MM.1S (cell line): Measurements from ENCODE around the gene MNS1.
"Not testable (repeated sequence)": the region's sequence is repeated elsewhere in the genome, so short reads cannot be mapped to it uniquely, and the experiment has no call there.

ENCODE experiments used
- DNase-seq: peaks from one replicate; pipeline ENCODE4 v3.0.0-alpha.2; 2015
- H2AFZ ChIP-seq: fragments of 300-600 bp; sonication (generic); 2 replicates; pipeline ENCODE4 v1.6.0; 2016; ENCODE audit warnings: antibody characterized with exemption, low read length
- H3F3A ChIP-seq: fragments of 300-600 bp; sonication (generic); 2 replicates; pipeline ENCODE4 v1.6.1; 2016; ENCODE audit warnings: mild to moderate bottlenecking, antibody characterized with exemption, low read length, moderate library complexity, mixed read lengths; ENCODE audit not compliant: insufficient read depth
- H3K27ac ChIP-seq: fragments of 300-600 bp; sonication (generic); 2 replicates; pipeline ENCODE4 v1.5.1; 2016; ENCODE audit warnings: mild to moderate bottlenecking, low read length
- H3K27me3 ChIP-seq: fragments of 300-600 bp; sonication (generic); replicated peaks from 2 replicates; pipeline ENCODE4 v1.6.0; 2016; ENCODE audit warnings: low read length; ENCODE audit not compliant: insufficient read depth
- H3K36me3 ChIP-seq: fragments of 300-600 bp; sonication (generic); replicated peaks from 2 replicates; pipeline ENCODE4 v1.6.1; 2016; ENCODE audit warnings: mild to moderate bottlenecking, low read length, mixed read lengths; ENCODE audit not compliant: insufficient read depth
- H3K4me1 ChIP-seq: fragments of 300-600 bp; sonication (generic); 2 replicates; pipeline ENCODE4 v1.6.1; 2016; ENCODE audit warnings: low read length, mixed read lengths
- H3K4me2 ChIP-seq: fragments of 300-600 bp; sonication (generic); 2 replicates; pipeline ENCODE4 v1.6.0; 2016; ENCODE audit warnings: low read depth, low read length
- H3K4me3 ChIP-seq: fragments of 300-600 bp; sonication (generic); 2 replicates; pipeline ENCODE4 v1.5.1; 2016; ENCODE audit warnings: low read length, mixed read lengths
- H3K79me2 ChIP-seq: fragments of 300-600 bp; sonication (generic); 2 replicates; pipeline ENCODE4 v1.6.1; 2016; ENCODE audit warnings: mixed run types, low read length, mixed read lengths
- H3K9ac ChIP-seq: fragments of 300-600 bp; sonication (generic); 2 replicates; pipeline ENCODE4 v1.6.1; 2016; ENCODE audit warnings: low read length, mixed read lengths
- H3K9me2 ChIP-seq: fragments of 300-600 bp; sonication (generic); replicated peaks from 2 replicates; pipeline ENCODE4 v1.6.1; 2016; ENCODE audit warnings: mild to moderate bottlenecking, low read length, mixed read lengths; ENCODE audit not compliant: insufficient read depth
- H3K9me3 ChIP-seq: fragments of 300-600 bp; sonication (generic); replicated peaks from 2 replicates; pipeline ENCODE4 v1.6.1; 2016; ENCODE audit warnings: mild to moderate bottlenecking, low read length, mixed read lengths; ENCODE audit not compliant: insufficient read depth
- H4K20me1 ChIP-seq: fragments of 300-600 bp; sonication (generic); 2 replicates; pipeline ENCODE4 v1.6.1; 2016; ENCODE audit warnings: mild to moderate bottlenecking, low read length, moderate library complexity, mixed read lengths; ENCODE audit not compliant: insufficient read depth
- EZH2 ChIP-seq: fragments of 300-600 bp; sonication (generic); optimal IDR thresholded peaks from 2 replicates; pipeline ENCODE3; 2017; ENCODE audit warnings: low read depth, mild to moderate bottlenecking, antibody characterized with exemption, low read length, mixed read lengths
- EZH2phosphoT487 ChIP-seq: fragments of 300-600 bp; sonication (generic); IDR thresholded peaks from 2 replicates; pipeline ENCODE4 v1.6.1; 2018; ENCODE audit warnings: antibody characterized with exemption, low read length
- TF ChIP-seq, protein P1 (sequence below): fragments of 300-600 bp; sonication (generic); IDR thresholded peaks from 2 replicates; pipeline ENCODE4 v1.5.1; 2016; ENCODE audit warnings: antibody characterized with exemption, low read length, mixed read lengths

The MNS1 gene

GRCh38 chr15:56491110-56491722 lies 26.3 kb upstream of the MNS1 start:
- Histone ChIP-seq H3K27ac (no peak overlapping the region), H3K79me2 (no peaks in the 10 kb centered on the region), H3F3A (no peaks in the 10 kb centered on the region), H3K4me3 (no peak overlapping the region), H3K4me1 (no peaks in the 10 kb centered on the region), H3K9me2 (no peaks in the 10 kb centered on the region), H3K9ac (no peak overlapping the region), H3K4me2 (no peak overlapping the region), H3K27me3 (no peaks in the 10 kb centered on the region), H4K20me1 (no peaks in the 10 kb centered on the region), H3K36me3 (no peaks in the 10 kb centered on the region), H2AFZ (no peak overlapping the region), H3K9me3 (no peaks in the 10 kb centered on the region)
- peak; percentile 73 for DNase-seq
- TF ChIP-seq EZH2: no peak
- TF ChIP-seq, protein P1, sequence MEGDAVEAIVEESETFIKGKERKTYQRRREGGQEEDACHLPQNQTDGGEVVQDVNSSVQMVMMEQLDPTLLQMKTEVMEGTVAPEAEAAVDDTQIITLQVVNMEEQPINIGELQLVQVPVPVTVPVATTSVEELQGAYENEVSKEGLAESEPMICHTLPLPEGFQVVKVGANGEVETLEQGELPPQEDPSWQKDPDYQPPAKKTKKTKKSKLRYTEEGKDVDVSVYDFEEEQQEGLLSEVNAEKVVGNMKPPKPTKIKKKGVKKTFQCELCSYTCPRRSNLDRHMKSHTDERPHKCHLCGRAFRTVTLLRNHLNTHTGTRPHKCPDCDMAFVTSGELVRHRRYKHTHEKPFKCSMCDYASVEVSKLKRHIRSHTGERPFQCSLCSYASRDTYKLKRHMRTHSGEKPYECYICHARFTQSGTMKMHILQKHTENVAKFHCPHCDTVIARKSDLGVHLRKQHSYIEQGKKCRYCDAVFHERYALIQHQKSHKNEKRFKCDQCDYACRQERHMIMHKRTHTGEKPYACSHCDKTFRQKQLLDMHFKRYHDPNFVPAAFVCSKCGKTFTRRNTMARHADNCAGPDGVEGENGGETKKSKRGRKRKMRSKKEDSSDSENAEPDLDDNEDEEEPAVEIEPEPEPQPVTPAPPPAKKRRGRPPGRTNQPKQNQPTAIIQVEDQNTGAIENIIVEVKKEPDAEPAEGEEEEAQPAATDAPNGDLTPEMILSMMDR: peak; percentile 93

DNA sequence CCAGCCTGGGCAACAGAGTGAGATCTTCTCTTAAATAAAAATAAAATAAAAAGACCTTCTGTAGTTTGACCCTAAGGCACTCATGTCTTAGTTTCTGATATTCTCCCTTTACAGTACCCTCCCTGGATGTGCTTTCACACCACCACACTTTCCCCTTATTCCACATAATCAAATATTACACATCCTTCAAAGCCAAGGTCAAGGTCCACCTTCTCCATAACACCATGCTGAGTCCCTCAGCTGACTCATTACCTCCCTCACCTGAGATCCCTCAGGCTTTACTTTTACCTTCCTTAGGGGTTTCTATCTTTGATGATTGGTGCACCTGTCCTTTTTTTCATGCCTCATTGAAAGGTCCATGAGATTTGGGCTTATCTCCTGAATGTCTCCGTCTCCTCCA lies 25.5 kb upstream of the MNS1 start:
- no peak overlapping the region for H3K27ac ChIP-seq
- H4K20me1 ChIP-seq: no peaks in the 10 kb centered on the region
- no peaks in the 10 kb centered on the region for H3F3A ChIP-seq
- H3K36me3 ChIP-seq: no peaks in the 10 kb centered on the region
- H3K79me2 ChIP-seq: no peaks in the 10 kb centered on the region
- no peaks in the 10 kb centered on the region for H3K9me2 ChIP-seq
- H2AFZ ChIP-seq: no peak overlapping the region
- no peak overlapping the region for H3K4me2 ChIP-seq
- no peak for TF ChIP-seq EZH2phosphoT487
- TF ChIP-seq, protein P1: no peak
- no peak for TF ChIP-seq EZH2
- H3K27me3 ChIP-seq: no peaks in the 10 kb centered on the region
- no peak overlapping the region for H3K4me3 ChIP-seq
- H3K9me3 ChIP-seq: no peaks in the 10 kb centered on the region
- DNase-seq: no peak
- H3K4me1 ChIP-seq: no peaks in the 10 kb centered on the region
- H3K9ac ChIP-seq: no peak overlapping the region

GRCh38 chr15:56486206-56486605 lies 21.3 kb upstream of the MNS1 start:
- not testable (repeated sequence) for H3K27me3 ChIP-seq, H3K9me2 ChIP-seq, H2AFZ ChIP-seq, H3K9ac ChIP-seq, H3K4me1 ChIP-seq, H3F3A ChIP-seq, H3K9me3 ChIP-seq, H3K79me2 ChIP-seq, H3K27ac ChIP-seq, H4K20me1 ChIP-seq, DNase-seq, H3K4me3 ChIP-seq, H3K4me2 ChIP-seq, H3K36me3 ChIP-seq

DNA sequence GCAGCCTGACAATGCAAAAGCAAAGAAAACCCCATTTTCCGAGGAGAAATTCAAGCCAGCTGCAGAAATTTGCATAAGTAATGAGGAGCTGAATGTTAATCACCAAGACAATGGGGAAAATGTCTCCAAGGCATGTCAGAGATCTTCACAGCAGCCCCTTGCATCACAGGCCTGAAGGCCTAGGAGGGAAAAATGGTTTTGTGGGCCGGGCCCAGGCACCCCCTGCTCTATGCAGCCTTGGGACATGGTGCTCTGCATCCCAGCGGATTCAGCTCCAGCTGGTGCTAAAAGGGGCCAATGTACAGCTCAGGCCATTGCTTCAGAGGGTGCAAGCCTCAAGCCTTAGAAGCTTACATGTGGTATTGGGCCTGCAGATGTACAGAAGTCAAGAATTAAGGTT lies 20.5 kb upstream of the MNS1 start:
- H3K9me2 ChIP-seq, H3K27me3 ChIP-seq, H4K20me1 ChIP-seq, DNase-seq, H3K4me1 ChIP-seq, H3K9ac ChIP-seq, H3K4me3 ChIP-seq, H3K79me2 ChIP-seq, H3K9me3 ChIP-seq, H3K4me2 ChIP-seq, H3K36me3 ChIP-seq, H2AFZ ChIP-seq, H3F3A ChIP-seq, H3K27ac ChIP-seq: not testable (repeated sequence)
